DOHH2 (cell line): ENCODE measurements around the gene PRXL2A.
A peak's percentile ranks its signal among the peaks of the same experiment; 100 is the strongest.

Experiments used
- H3F3A ChIP-seq: fragments of 200-600 bp; sonication (generic), shearing (Covaris generic); 2 replicates; pipeline ENCODE4 v1.6.0; 2016; ENCODE audit warnings: antibody characterized with exemption, mild to moderate bottlenecking; ENCODE audit not compliant: control insufficient read depth, insufficient read depth
- H3K27ac ChIP-seq: fragments of 200-600 bp; sonication (generic); 2 replicates; pipeline ENCODE4 v1.5.1; 2014; ENCODE audit warnings: low read depth, mild to moderate bottlenecking, low read length, moderate library complexity
- H3K27me3 ChIP-seq: fragments of 200-600 bp; sonication (generic); 2 replicates; pipeline ENCODE4 v1.6.1; 2014; ENCODE audit warnings: mild to moderate bottlenecking, low read length, mixed read lengths; ENCODE audit not compliant: control insufficient read depth
- H3K36me3 ChIP-seq: fragments of 200-600 bp; sonication (generic); 2 replicates; pipeline ENCODE4 v1.6.1; 2014; ENCODE audit warnings: mild to moderate bottlenecking, low read length, moderate library complexity, mixed read lengths; ENCODE audit not compliant: control insufficient read depth
- H3K4me1 ChIP-seq: fragments of 200-600 bp; sonication (generic); 2 replicates; pipeline ENCODE4 v1.6.1; 2014; ENCODE audit warnings: mild to moderate bottlenecking, low read length, mixed read lengths; ENCODE audit not compliant: control insufficient read depth
- H3K4me2 ChIP-seq: fragments of 200-600 bp; sonication (generic); 2 replicates; pipeline ENCODE4 v1.6.0; 2014; ENCODE audit warnings: mild to moderate bottlenecking, low read length, moderate library complexity
- H3K4me3 ChIP-seq: fragments of 200-600 bp; sonication (generic); 2 replicates; pipeline ENCODE4 v1.5.1; 2014; ENCODE audit warnings: mild to moderate bottlenecking, low read length, mixed read lengths
- H3K79me2 ChIP-seq: fragments of 200-600 bp; sonication (generic); 2 replicates; pipeline ENCODE4 v1.6.1; 2014; ENCODE audit warnings: mild to moderate bottlenecking, low read length, mixed read lengths; ENCODE audit not compliant: control insufficient read depth
- H3K9me2 ChIP-seq: fragments of 200-600 bp; sonication (generic); replicated peaks from 2 replicates; pipeline ENCODE4 v1.6.1; 2014; ENCODE audit warnings: mild to moderate bottlenecking, low read length, mixed read lengths; ENCODE audit not compliant: control insufficient read depth
- H3K9me3 ChIP-seq: fragments of 200-600 bp; sonication (generic); 2 replicates; pipeline ENCODE4 v1.6.1; 2014; ENCODE audit warnings: antibody characterized with exemption, low read length, mixed read lengths; ENCODE audit not compliant: control insufficient read depth, insufficient read depth
- H4K20me1 ChIP-seq: fragments of 200-600 bp; sonication (generic); 2 replicates; pipeline ENCODE4 v1.6.0; 2014; ENCODE audit warnings: low read depth, mild to moderate bottlenecking, antibody characterized with exemption, low read length, moderate library complexity; ENCODE audit not compliant: control insufficient read depth, insufficient read depth
- CTCF ChIP-seq: fragments of 200-600 bp; sonication (generic); IDR thresholded peaks from one replicate; pipeline ENCODE4 v1.5.1; 2014; ENCODE audit warnings: antibody characterized with exemption, mild to moderate bottlenecking, low read depth, low read length; ENCODE audit not compliant: poor library complexity, severe bottlenecking
- EZH2phosphoT487 ChIP-seq: fragments of 200-600 bp; sonication (generic); IDR thresholded peaks from 2 replicates; pipeline ENCODE4 v1.6.1; 2017; ENCODE audit warnings: borderline replicate concordance, mild to moderate bottlenecking, antibody characterized with exemption, low read length, moderate library complexity, mixed read lengths

PRXL2A gene

GRCh38 chr10:80409121-80409520 lies 770 bp downstream of the PRXL2A start:
- H3K4me2 ChIP-seq, result peak overlapping the region; percentile 88
- H3K27me3 ChIP-seq, result peaks cover 8% of the 10 kb centered on the region
- H3K9me3 ChIP-seq, result no peaks in the 10 kb centered on the region
- peak overlapping the region; percentile 78 for H3K4me3 ChIP-seq
- no peaks in the 10 kb centered on the region for H3K9me2 ChIP-seq
- no peaks in the 10 kb centered on the region for H3K79me2 ChIP-seq
- H4K20me1 ChIP-seq, result no peaks in the 10 kb centered on the region
- H3K27ac ChIP-seq, result no peak overlapping the region
- TF ChIP-seq CTCF, result no peak
- TF ChIP-seq EZH2phosphoT487, result no peak
- no peaks in the 10 kb centered on the region for H3K36me3 ChIP-seq
- peaks cover 15% of the 10 kb centered on the region for H3K4me1 ChIP-seq
- no peaks in the 10 kb centered on the region for H3F3A ChIP-seq

- H3K4me1 ChIP-seq, result peaks cover 15% of the 10 kb centered on the region
- H3K27ac ChIP-seq, result no peak overlapping the region
- H3K36me3 ChIP-seq, result no peaks in the 10 kb centered on the region
- no peaks in the 10 kb centered on the region for H3K9me2 ChIP-seq
- H3K79me2 ChIP-seq, result no peaks in the 10 kb centered on the region
- no peaks in the 10 kb centered on the region for H4K20me1 ChIP-seq
- H3K4me3 ChIP-seq, result no peak overlapping the region
- TF ChIP-seq CTCF (no peak), EZH2phosphoT487 (no peak)
- H3K27me3 ChIP-seq, result peaks cover 7% of the 10 kb centered on the region
- no peaks in the 10 kb centered on the region for H3K9me3 ChIP-seq
- H3K4me2 ChIP-seq, result no peak overlapping the region
- H3F3A ChIP-seq, result no peaks in the 10 kb centered on the region
These were observed 1.8 kb downstream of the PRXL2A start for GRCh38 chr10:80410122-80410521.

- H3F3A ChIP-seq, result no peaks in the 10 kb centered on the region
- no peak overlapping the region for H3K4me2 ChIP-seq
- no peak overlapping the region for H3K27ac ChIP-seq
- no peaks in the 10 kb centered on the region for H4K20me1 ChIP-seq
- H3K9me3 ChIP-seq, result no peaks in the 10 kb centered on the region
- H3K4me3 ChIP-seq, result no peak overlapping the region
- peaks cover 15% of the 10 kb centered on the region for H3K4me1 ChIP-seq
- peaks cover 3% of the 10 kb centered on the region for H3K27me3 ChIP-seq
- no peaks in the 10 kb centered on the region for H3K36me3 ChIP-seq
- no peaks in the 10 kb centered on the region for H3K9me2 ChIP-seq
- no peaks in the 10 kb centered on the region for H3K79me2 ChIP-seq
- TF ChIP-seq CTCF (no peak), EZH2phosphoT487 (no peak)
These were observed 2.3 kb downstream of the PRXL2A start for GRCh38 chr10:80410578-80411145.
